OCI-LY3 (cell line): Measurements from ENCODE around the gene GABPA.

ENCODE experiments used
- EZH2phosphoT487 ChIP-seq: fragments of 200-600 bp; shearing (Covaris generic); IDR thresholded peaks from 2 replicates; pipeline ENCODE4 v1.6.1; 2018; ENCODE audit warnings: antibody characterized with exemption, mixed run types, low read depth
- TF ChIP-seq, protein P1 (sequence below): fragments of 200-600, 300-600 bp; sonication (generic); IDR thresholded peaks from 2 replicates; pipeline ENCODE4 v1.5.1; 2014; ENCODE audit warnings: antibody characterized with exemption, low read length, low read depth

GRCh38 chr21:25722631-25723030, 12.1 kb upstream of the GABPA start:
- TF ChIP-seq, protein P1, sequence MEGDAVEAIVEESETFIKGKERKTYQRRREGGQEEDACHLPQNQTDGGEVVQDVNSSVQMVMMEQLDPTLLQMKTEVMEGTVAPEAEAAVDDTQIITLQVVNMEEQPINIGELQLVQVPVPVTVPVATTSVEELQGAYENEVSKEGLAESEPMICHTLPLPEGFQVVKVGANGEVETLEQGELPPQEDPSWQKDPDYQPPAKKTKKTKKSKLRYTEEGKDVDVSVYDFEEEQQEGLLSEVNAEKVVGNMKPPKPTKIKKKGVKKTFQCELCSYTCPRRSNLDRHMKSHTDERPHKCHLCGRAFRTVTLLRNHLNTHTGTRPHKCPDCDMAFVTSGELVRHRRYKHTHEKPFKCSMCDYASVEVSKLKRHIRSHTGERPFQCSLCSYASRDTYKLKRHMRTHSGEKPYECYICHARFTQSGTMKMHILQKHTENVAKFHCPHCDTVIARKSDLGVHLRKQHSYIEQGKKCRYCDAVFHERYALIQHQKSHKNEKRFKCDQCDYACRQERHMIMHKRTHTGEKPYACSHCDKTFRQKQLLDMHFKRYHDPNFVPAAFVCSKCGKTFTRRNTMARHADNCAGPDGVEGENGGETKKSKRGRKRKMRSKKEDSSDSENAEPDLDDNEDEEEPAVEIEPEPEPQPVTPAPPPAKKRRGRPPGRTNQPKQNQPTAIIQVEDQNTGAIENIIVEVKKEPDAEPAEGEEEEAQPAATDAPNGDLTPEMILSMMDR, result no peak
- TF ChIP-seq EZH2phosphoT487, result no peak
